ENCODE results near the gene TIMP3.

The TIMP3 gene

GRCh38 chr22:32882774-32883530, 81.4 kb downstream of the TIMP3 start:
- DNase-seq (ENCODE audit: low spot score): no peak

GRCh38 chr22:32887324-32887980, 85.9 kb downstream of the TIMP3 start:
- DNase-seq (ENCODE audit: low spot score): no peak

- no peak for DNase-seq (ENCODE audit: low spot score)
Measured at GRCh38 chr22:32888976-32889375, 87.5 kb downstream of the TIMP3 start.

- DNase-seq (ENCODE audit: low spot score): no peak
Measured at GRCh38 chr22:32896891-32897290, 95.4 kb downstream of the TIMP3 start.

GRCh38 chr22:32897400-32897799, 95.9 kb downstream of the TIMP3 start:
- DNase-seq (ENCODE audit: low spot score): no peak

GRCh38 chr22:32900886-32901635, 99.6 kb downstream of the TIMP3 start:
- DNase-seq (ENCODE audit: low spot score): no peak

GRCh38 chr22:32901925-32902324, 100.4 kb downstream of the TIMP3 start:
- no peak for DNase-seq (ENCODE audit: low spot score)

GRCh38 chr22:32903507-32903906, 102.0 kb downstream of the TIMP3 start:
- no peak for DNase-seq (ENCODE audit: low spot score)

GRCh38 chr22:32904044-32904443, 102.5 kb downstream of the TIMP3 start:
- DNase-seq (ENCODE audit: low spot score): peak; percentile 17

- no peak for DNase-seq (ENCODE audit: low spot score)
Measured at GRCh38 chr22:32905400-32905799, 103.9 kb downstream of the TIMP3 start.

GRCh38 chr22:32909581-32910428, 108.3 kb downstream of the TIMP3 start:
- DNase-seq (ENCODE audit: low spot score): no peak

GRCh38 chr22:32910429-32910772, 108.9 kb downstream of the TIMP3 start:
- no peak for DNase-seq (ENCODE audit: low spot score)

- DNase-seq (ENCODE audit: low spot score): no peak
Measured at GRCh38 chr22:32911503-32911902, 110.0 kb downstream of the TIMP3 start.

All from kidney capillary endothelial cell (primary cell).